ENCODE data around the gene CDK17. TPM values are rescaled to one million over a fixed set of nuclear protein-coding genes. Genes with fewer than 3 reads are reported as not detected.
A peak's percentile ranks its signal among the peaks of the same experiment; 100 is the strongest.

Gene CDK17
- 35.2 TPM for polyA plus RNA-seq
- long read RNA-seq, donor 1, partial matches to known transcripts: 0 of 1 reads
- long read RNA-seq, donor 1, other reads (novel, unspliced or antisense): 0 of 1 reads
- long read RNA-seq, donor 2, full-length matches to known transcripts: 5 of 5 reads
- long read RNA-seq, donor 2, partial matches to known transcripts: 0 of 5 reads
- long read RNA-seq, donor 2, other reads (novel, unspliced or antisense): 0 of 5 reads
- long read RNA-seq, donor 3: 0 reads
- long read RNA-seq, donor 4, partial matches to known transcripts: 0 of 1 reads
- long read RNA-seq, donor 4, other reads (novel, unspliced or antisense): 0 of 1 reads
- long read RNA-seq, donor 5, full-length matches to known transcripts: 4 of 4 reads
- long read RNA-seq, donor 5, partial matches to known transcripts: 0 of 4 reads
- long read RNA-seq, donor 5, other reads (novel, unspliced or antisense): 0 of 4 reads
- long read RNA-seq, donor 6, full-length matches to known transcripts: 7 of 7 reads
- long read RNA-seq, donor 6, partial matches to known transcripts: 0 of 7 reads
- long read RNA-seq, donor 6, other reads (novel, unspliced or antisense): 0 of 7 reads
- long read RNA-seq, donor 7, partial matches to known transcripts: 0 of 3 reads
- long read RNA-seq, donor 7, other reads (novel, unspliced or antisense): 0 of 3 reads
- long read RNA-seq, donor 8, full-length matches to known transcripts: 4 of 12 reads
- long read RNA-seq, donor 8, partial matches to known transcripts: 8 of 12 reads
- long read RNA-seq, donor 8, other reads (novel, unspliced or antisense): 0 of 12 reads
- long read RNA-seq, donor 9, full-length matches to known transcripts: 2 of 2 reads
- long read RNA-seq, donor 9, partial matches to known transcripts: 0 of 2 reads
- long read RNA-seq, donor 9, other reads (novel, unspliced or antisense): 0 of 2 reads
- long read RNA-seq, donor 10, full-length matches to known transcripts: 3 of 3 reads
- long read RNA-seq, donor 10, partial matches to known transcripts: 0 of 3 reads
- long read RNA-seq, donor 10, other reads (novel, unspliced or antisense): 0 of 3 reads
- long read RNA-seq, donor 11, full-length matches to known transcripts: 2 of 2 reads
- long read RNA-seq, donor 11, partial matches to known transcripts: 0 of 2 reads
- long read RNA-seq, donor 11, other reads (novel, unspliced or antisense): 0 of 2 reads

GRCh38 chr12:96399919-96400630 lies at the start of gene CDK17:
Gene CDK17, minus strand, starts transcription at chr12:96400439. Its CDS starts 65,603 bp downstream, at chr12:96334836.
- no CpG with 5 or more reads among the region's 112 CpGs for WGBS (ENCODE audit: insufficient coverage, low lambda C conversion rate)
- peaks cover 5% of the 10 kb centered on the region for H3K4me1 ChIP-seq (ENCODE audit: control insufficient read depth, insufficient read depth, low read length)
- DNase-seq: peak; percentile 83 to 90
- peak within 1 kb of the TSS; percentile 97 for H3K27ac ChIP-seq (ENCODE audit: low read length)
- H3K4me3 ChIP-seq (ENCODE audit: low read length): peak within 1 kb of the TSS; percentile 97
- H3K27me3 ChIP-seq (ENCODE audit: control insufficient read depth, insufficient read depth, low read length): no peaks in the 10 kb centered on the region
- no peaks in the 10 kb centered on the region for H3K36me3 ChIP-seq (ENCODE audit: control insufficient read depth, insufficient read depth, low read length)
- no peaks in the 10 kb centered on the region for H3K9me3 ChIP-seq (ENCODE audit: control insufficient read depth, low read depth, low read length)

- no peak for DNase-seq
- no peak overlapping the region for H3K27ac ChIP-seq (ENCODE audit: low read length)
- WGBS (ENCODE audit: insufficient coverage, low lambda C conversion rate): no CpG with 5 or more reads among the region's 3 CpGs
Measured at GRCh38 chr12:96448300-96448699, 48.1 kb upstream of the CDK17 start.

GRCh38 chr12:96447256-96447655 lies 47.0 kb upstream of the CDK17 start:
- no peaks in the 10 kb centered on the region for H3K36me3 ChIP-seq (ENCODE audit: control insufficient read depth, insufficient read depth, low read length)
- no peak for DNase-seq
- H3K4me3 ChIP-seq (ENCODE audit: low read length): no peak overlapping the region
- 100% methylated on average over 1 of the region's 3 CpGs for WGBS (ENCODE audit: insufficient coverage, low lambda C conversion rate)
- H3K9me3 ChIP-seq (ENCODE audit: control insufficient read depth, low read depth, low read length): no peaks in the 10 kb centered on the region
- no peak overlapping the region for H3K27ac ChIP-seq (ENCODE audit: low read length)
- H3K27me3 ChIP-seq (ENCODE audit: control insufficient read depth, insufficient read depth, low read length): no peaks in the 10 kb centered on the region
- H3K4me1 ChIP-seq (ENCODE audit: control insufficient read depth, insufficient read depth, low read length): no peaks in the 10 kb centered on the region

More at GRCh38 chr12:96448300-96448699, 48.1 kb upstream of the CDK17 start:
- Histone ChIP-seq H3K36me3 (ENCODE audit: control insufficient read depth, insufficient read depth, low read length) (no peaks in the 10 kb centered on the region), H3K9me3 (ENCODE audit: control insufficient read depth, low read depth, low read length) (no peaks in the 10 kb centered on the region), H3K4me1 (ENCODE audit: control insufficient read depth, insufficient read depth, low read length) (no peaks in the 10 kb centered on the region), H3K27me3 (ENCODE audit: control insufficient read depth, insufficient read depth, low read length) (no peaks in the 10 kb centered on the region), H3K4me3 (ENCODE audit: low read length) (no peak overlapping the region)

GRCh38 chr12:96445691-96446583 lies 45.7 kb upstream of the CDK17 start:
- WGBS (ENCODE audit: insufficient coverage, low lambda C conversion rate): no CpG with 5 or more reads among the region's 6 CpGs
- Histone ChIP-seq H3K9me3 (ENCODE audit: control insufficient read depth, low read depth, low read length) (no peaks in the 10 kb centered on the region), H3K4me3 (ENCODE audit: low read length) (no peak overlapping the region), H3K27me3 (ENCODE audit: control insufficient read depth, insufficient read depth, low read length) (no peaks in the 10 kb centered on the region), H3K27ac (ENCODE audit: low read length) (no peak overlapping the region), H3K36me3 (ENCODE audit: control insufficient read depth, insufficient read depth, low read length) (no peaks in the 10 kb centered on the region), H3K4me1 (ENCODE audit: control insufficient read depth, insufficient read depth, low read length) (no peaks in the 10 kb centered on the region)
- DNase-seq: peak in 1 of 2 donors; percentile 35

GRCh38 chr12:96444399-96444798 lies 44.2 kb upstream of the CDK17 start:
- WGBS (ENCODE audit: insufficient coverage, low lambda C conversion rate): no CpG with 5 or more reads among the region's 10 CpGs
- Histone ChIP-seq H3K36me3 (ENCODE audit: control insufficient read depth, insufficient read depth, low read length) (no peaks in the 10 kb centered on the region), H3K27me3 (ENCODE audit: control insufficient read depth, insufficient read depth, low read length) (no peaks in the 10 kb centered on the region), H3K27ac (ENCODE audit: low read length) (no peak overlapping the region), H3K4me1 (ENCODE audit: control insufficient read depth, insufficient read depth, low read length) (no peaks in the 10 kb centered on the region), H3K9me3 (ENCODE audit: control insufficient read depth, low read depth, low read length) (no peaks in the 10 kb centered on the region), H3K4me3 (ENCODE audit: low read length) (no peak overlapping the region)
- DNase-seq: no peak

- Histone ChIP-seq H3K9me3 (ENCODE audit: control insufficient read depth, low read depth, low read length) (no peaks in the 10 kb centered on the region), H3K27ac (ENCODE audit: low read length) (no peak overlapping the region), H3K4me1 (ENCODE audit: control insufficient read depth, insufficient read depth, low read length) (no peaks in the 10 kb centered on the region), H3K36me3 (ENCODE audit: control insufficient read depth, insufficient read depth, low read length) (no peaks in the 10 kb centered on the region), H3K4me3 (ENCODE audit: low read length) (no peak overlapping the region), H3K27me3 (ENCODE audit: control insufficient read depth, insufficient read depth, low read length) (no peaks in the 10 kb centered on the region)
- DNase-seq: no peak
- no CpG with 5 or more reads among the region's 3 CpGs for WGBS (ENCODE audit: insufficient coverage, low lambda C conversion rate)
Measured at GRCh38 chr12:96442906-96443305, 42.7 kb upstream of the CDK17 start.

GRCh38 chr12:96441816-96442215 lies 41.6 kb upstream of the CDK17 start:
- Histone ChIP-seq H3K27me3 (ENCODE audit: control insufficient read depth, insufficient read depth, low read length) (no peaks in the 10 kb centered on the region), H3K4me3 (ENCODE audit: low read length) (no peak overlapping the region), H3K36me3 (ENCODE audit: control insufficient read depth, insufficient read depth, low read length) (no peaks in the 10 kb centered on the region), H3K9me3 (ENCODE audit: control insufficient read depth, low read depth, low read length) (no peaks in the 10 kb centered on the region), H3K27ac (ENCODE audit: low read length) (no peak overlapping the region), H3K4me1 (ENCODE audit: control insufficient read depth, insufficient read depth, low read length) (no peaks in the 10 kb centered on the region)
- WGBS (ENCODE audit: insufficient coverage, low lambda C conversion rate): 80% methylated on average over 1 of the region's 3 CpGs
- DNase-seq: no peak

- Histone ChIP-seq H3K27me3 (ENCODE audit: control insufficient read depth, insufficient read depth, low read length) (no peaks in the 10 kb centered on the region), H3K36me3 (ENCODE audit: control insufficient read depth, insufficient read depth, low read length) (no peaks in the 10 kb centered on the region), H3K4me1 (ENCODE audit: control insufficient read depth, insufficient read depth, low read length) (no peaks in the 10 kb centered on the region), H3K27ac (ENCODE audit: low read length) (no peak overlapping the region), H3K4me3 (ENCODE audit: low read length) (no peak overlapping the region), H3K9me3 (ENCODE audit: control insufficient read depth, low read depth, low read length) (no peaks in the 10 kb centered on the region)
- no peak for DNase-seq
- 66% methylated on average over 3 of the region's 3 CpGs for WGBS (ENCODE audit: insufficient coverage, low lambda C conversion rate)
Measured at GRCh38 chr12:96438330-96438729, 38.1 kb upstream of the CDK17 start.

- Histone ChIP-seq H3K36me3 (ENCODE audit: control insufficient read depth, insufficient read depth, low read length) (no peaks in the 10 kb centered on the region), H3K4me3 (ENCODE audit: low read length) (no peak overlapping the region), H3K9me3 (ENCODE audit: control insufficient read depth, low read depth, low read length) (no peaks in the 10 kb centered on the region), H3K27me3 (ENCODE audit: control insufficient read depth, insufficient read depth, low read length) (no peaks in the 10 kb centered on the region), H3K27ac (ENCODE audit: low read length) (no peak overlapping the region), H3K4me1 (ENCODE audit: control insufficient read depth, insufficient read depth, low read length) (no peaks in the 10 kb centered on the region)
- DNase-seq: no peak
- WGBS (ENCODE audit: insufficient coverage, low lambda C conversion rate): no CpG with 5 or more reads among the region's 1 CpG
Measured at GRCh38 chr12:96437171-96437445, 36.9 kb upstream of the CDK17 start.
